ENCODE data around the gene CNOT6.
"Not testable (repeated sequence)": the region's sequence is repeated elsewhere in the genome, so short reads cannot be mapped to it uniquely, and the experiment has no call there.

The CNOT6 gene

GRCh38 chr5:180471866-180472265, 22.3 kb upstream of the CNOT6 start:
- no peak for DNase-seq

GRCh38 chr5:180472269-180472668, 21.9 kb upstream of the CNOT6 start:
- DNase-seq, result no peak

GRCh38 chr5:180473386-180473785, 20.8 kb upstream of the CNOT6 start:
- DNase-seq, result not testable (repeated sequence)

GRCh38 chr5:180474569-180474968, 19.6 kb upstream of the CNOT6 start:
- no peak for DNase-seq

- not testable (repeated sequence) for DNase-seq
Observed at GRCh38 chr5:180475969-180476524, 18.1 kb upstream of the CNOT6 start.

GRCh38 chr5:180484813-180485212, 9.4 kb upstream of the CNOT6 start:
- DNase-seq, result no peak

- DNase-seq, result peak in 1 of 4 experiments; percentile 3
Observed at GRCh38 chr5:180486636-180487149, 7.5 kb upstream of the CNOT6 start.

- DNase-seq, result no peak
Observed at GRCh38 chr5:180487556-180487955, 6.6 kb upstream of the CNOT6 start.

GRCh38 chr5:180491496-180491895, 2.7 kb upstream of the CNOT6 start:
- DNase-seq, result peak in 3 of 4 experiments; percentile 19 to 44 (median 33)

- no peak for DNase-seq
Observed at GRCh38 chr5:180492226-180492903, 1.8 kb upstream of the CNOT6 start.

- DNase-seq, result peak; percentile 43 to 69 (median 55)
Observed at GRCh38 chr5:180494510-180495181, 467 bp downstream of the CNOT6 start.

GRCh38 chr5:180495292-180495691, 1.1 kb downstream of the CNOT6 start:
- DNase-seq, result no peak

- no peak for DNase-seq
Observed at GRCh38 chr5:180495991-180496741, 2.0 kb downstream of the CNOT6 start.

GRCh38 chr5:180496806-180497205, 2.6 kb downstream of the CNOT6 start:
- not testable (repeated sequence) for DNase-seq

- not testable (repeated sequence) for DNase-seq
Observed at GRCh38 chr5:180497865-180498264, 3.7 kb downstream of the CNOT6 start.

GRCh38 chr5:180498378-180498777, 4.2 kb downstream of the CNOT6 start:
- no peak for DNase-seq

GRCh38 chr5:180499684-180500083, 5.5 kb downstream of the CNOT6 start:
- DNase-seq, result no peak

- DNase-seq, result not testable (repeated sequence)
Observed at GRCh38 chr5:180500300-180500699, 6.1 kb downstream of the CNOT6 start.

GRCh38 chr5:180507661-180508060, 13.5 kb downstream of the CNOT6 start:
- no peak for DNase-seq

- DNase-seq, result no peak
Observed at GRCh38 chr5:180515294-180515693, 21.1 kb downstream of the CNOT6 start.

- DNase-seq, result not testable (repeated sequence)
Observed at GRCh38 chr5:180515974-180516373, 21.8 kb downstream of the CNOT6 start.

GRCh38 chr5:180516440-180516839, 22.3 kb downstream of the CNOT6 start:
- no peak for DNase-seq

GRCh38 chr5:180519098-180519497, 24.9 kb downstream of the CNOT6 start:
- peak; percentile 61 to 85 (median 72) for DNase-seq
